Left ventricle myocardium inferior (tissue), 1 donor: ENCODE measurements around the gene PDE4B. TPM values are rescaled to one million over a fixed set of nuclear protein-coding genes. Genes with fewer than 3 reads are reported as not detected.

Experiments
- DNase-seq: peaks from one replicate; pipeline ENCODE4 v3.0.0-alpha.2; 2020
- H3K27ac ChIP-seq: fragments of 200-600 bp; replicated peaks from 2 replicates; pipeline ENCODE4 v1.8.0; 2021
- H3K27me3 ChIP-seq: fragments of 200-600 bp; 2 replicates; pipeline ENCODE4 v1.8.0; 2021; ENCODE audit warnings: low read depth
- H3K36me3 ChIP-seq: fragments of 200-600 bp; 2 replicates; pipeline ENCODE4 v1.8.0; 2021
- H3K4me1 ChIP-seq: fragments of 200-600 bp; 2 replicates; pipeline ENCODE4 v1.8.0; 2021
- H3K4me3 ChIP-seq: fragments of 200-600 bp; 2 replicates; pipeline ENCODE4 v1.8.0; 2021; ENCODE audit warnings: mild to moderate bottlenecking, moderate library complexity
- H3K9me3 ChIP-seq: fragments of 200-600 bp; replicated peaks from 2 replicates; pipeline ENCODE4 v1.8.0; 2021
- CTCF ChIP-seq: fragments of 200-600 bp; IDR thresholded peaks from 2 replicates; pipeline ENCODE4 v1.8.0; 2021; ENCODE audit warnings: antibody characterized with exemption, mild to moderate bottlenecking, borderline replicate concordance
- intact Hi-C: fragments of 100-400 bp; cut with micrococcal nuclease; formaldehyde crosslinking; loops from one replicate; pipeline ENCODE4 v1.11.0; 2022
- total RNA-seq: library from RNA; stranded (reverse); fragmentation: NEBNext Ultra II Directional; extraction: Animal tissue kit (Norgen Biotek cat#: 25700); gene quantifications from one replicate; pipeline ENCODE4 v1.2.1, GENCODE V29; 2021
- donor health status: DM: no; HTN: yes; CAD: no; lungs with severe emphysema.

Gene PDE4B
- total RNA-seq, 1 donor from 2014 or later: 3.5 TPM

DNA sequence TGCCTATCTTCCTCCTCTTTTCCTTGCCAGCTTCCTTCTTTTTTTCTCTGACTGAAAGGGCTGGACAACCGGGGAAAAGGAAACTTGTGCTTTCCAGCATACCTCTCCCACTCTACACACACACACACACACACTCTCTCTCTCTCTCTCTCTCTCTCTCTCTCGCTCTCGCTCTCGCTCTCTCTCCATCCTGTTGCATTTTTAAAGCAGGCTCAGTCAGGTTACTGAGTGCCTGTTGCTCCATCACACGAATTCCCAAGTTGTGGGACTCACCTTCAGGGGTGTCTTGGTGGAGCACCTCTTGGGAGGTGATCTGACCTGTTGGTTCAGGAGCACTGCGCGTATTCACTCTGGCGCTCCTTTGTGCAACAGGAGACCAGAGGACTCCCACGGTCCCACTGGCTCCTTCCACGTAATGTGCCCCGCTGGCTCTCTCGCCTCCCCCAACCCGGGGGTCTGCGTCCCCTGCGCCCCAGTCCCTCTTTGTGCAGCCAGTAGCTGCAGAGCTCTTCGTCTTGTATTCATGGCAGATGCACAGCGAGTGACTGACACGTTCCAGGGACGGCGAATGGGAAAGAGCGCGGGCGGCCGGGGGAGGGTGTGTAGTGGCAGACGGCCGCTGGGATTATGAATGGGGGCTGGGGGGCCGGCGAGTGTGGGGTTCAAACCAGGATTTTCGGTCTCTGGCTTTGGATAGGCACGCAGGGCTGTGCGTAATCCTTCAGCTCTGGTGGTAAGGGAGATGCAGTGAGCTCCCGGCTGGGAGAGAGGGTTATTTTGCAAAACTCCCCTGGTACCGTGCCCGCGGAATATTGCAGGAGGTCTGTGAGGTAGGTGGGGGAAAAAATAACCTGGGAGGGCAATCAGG lies 660 bp upstream of the PDE4B start:
- DNase-seq: peak; percentile 11
- Histone ChIP-seq H3K4me3 (peak overlapping the region; percentile 51), H3K36me3 (no peaks in the 10 kb centered on the region), H3K4me1 (peaks cover 15% of the 10 kb centered on the region), H3K27me3 (peaks cover 62% of the 10 kb centered on the region), H3K9me3 (peaks cover 31% of the 10 kb centered on the region), H3K27ac (no peak overlapping the region)
- TF ChIP-seq CTCF: no peak
- intact Hi-C loops: no loop called here

DNA sequence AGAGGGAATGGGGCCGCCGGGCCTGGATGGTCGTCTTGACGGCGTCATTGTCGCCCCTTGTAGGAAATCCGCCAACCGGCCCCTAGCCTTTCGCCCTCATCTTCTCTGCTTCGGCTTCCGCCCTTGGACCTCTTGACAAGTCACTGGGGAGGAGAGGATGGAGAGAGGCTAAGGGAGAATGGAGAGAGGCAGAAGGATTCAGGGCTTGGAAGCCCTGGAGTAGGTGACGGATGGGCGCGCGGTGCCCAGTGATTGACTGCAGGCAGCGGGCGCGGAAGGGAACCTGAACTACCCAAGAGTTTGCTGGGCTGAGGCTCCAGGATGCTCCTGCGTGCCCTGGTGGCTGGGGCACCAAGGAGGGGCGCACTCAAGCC lies 651 bp downstream of the PDE4B start:
- peak; percentile 9 for DNase-seq
- H3K27ac ChIP-seq: no peak overlapping the region
- no peak for TF ChIP-seq CTCF
- intact Hi-C loops: no loop called here
- peaks cover 15% of the 10 kb centered on the region for H3K4me1 ChIP-seq
- H3K27me3 ChIP-seq: peaks cover 72% of the 10 kb centered on the region
- H3K9me3 ChIP-seq: peaks cover 18% of the 10 kb centered on the region
- no peaks in the 10 kb centered on the region for H3K36me3 ChIP-seq
- peak overlapping the region; percentile 51 for H3K4me3 ChIP-seq

- Histone ChIP-seq H3K4me3 (no peak overlapping the region), H3K4me1 (peaks cover 15% of the 10 kb centered on the region), H3K36me3 (no peaks in the 10 kb centered on the region), H3K9me3 (no peaks in the 10 kb centered on the region), H3K27ac (no peak overlapping the region), H3K27me3 (peaks cover 84% of the 10 kb centered on the region)
- no peak for DNase-seq
- TF ChIP-seq CTCF: no peak
- intact Hi-C loops: no loop called here
These were observed 2.6 kb downstream of the PDE4B start for GRCh38 chr1:65795311-65795710.

DNA sequence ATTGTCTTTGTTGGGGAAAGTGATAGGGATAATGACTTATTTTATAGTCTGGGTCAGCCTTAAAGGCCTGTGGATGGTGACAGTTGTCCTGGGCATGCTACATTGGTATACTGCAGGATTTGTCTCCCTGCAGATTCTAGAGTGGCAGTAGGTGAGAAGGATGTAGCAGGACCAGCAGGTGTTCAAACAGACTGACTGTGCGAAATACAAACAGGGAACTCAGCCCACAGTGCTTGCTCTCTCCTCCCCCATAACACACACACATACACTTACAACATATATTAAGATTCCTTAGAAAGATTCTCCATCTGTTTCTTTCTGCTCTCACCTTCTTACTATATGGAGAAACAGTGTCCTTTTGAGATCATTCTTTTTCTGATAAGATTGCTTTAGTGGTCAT lies 6.9 kb downstream of the PDE4B start:
- intact Hi-C loops: no loop called here
- no peak for TF ChIP-seq CTCF
- DNase-seq: no peak
- no peak overlapping the region for H3K4me3 ChIP-seq
- H3K9me3 ChIP-seq: no peaks in the 10 kb centered on the region
- no peaks in the 10 kb centered on the region for H3K36me3 ChIP-seq
- H3K4me1 ChIP-seq: no peaks in the 10 kb centered on the region
- no peak overlapping the region for H3K27ac ChIP-seq
- H3K27me3 ChIP-seq: peaks cover 47% of the 10 kb centered on the region

DNA sequence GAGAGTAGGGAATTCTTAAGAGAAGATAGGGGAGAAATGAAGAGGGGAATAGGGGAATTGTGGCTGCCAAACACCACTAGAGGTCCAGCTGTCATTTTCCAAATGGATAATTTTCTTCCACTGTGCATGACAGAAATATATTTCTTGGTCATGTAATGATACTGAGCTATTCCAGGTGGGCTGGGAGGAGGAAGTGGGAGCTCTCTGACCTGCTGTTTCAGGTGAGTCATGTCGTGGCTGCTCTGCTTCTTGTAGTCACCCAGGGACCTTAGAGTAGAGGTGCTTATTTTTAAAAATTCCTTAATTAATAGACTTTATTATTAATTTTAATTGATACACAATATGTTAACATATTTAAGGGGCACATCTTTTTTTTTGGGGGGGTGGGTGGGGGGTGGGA lies 11.9 kb downstream of the PDE4B start:
- no peaks in the 10 kb centered on the region for H3K36me3 ChIP-seq
- TF ChIP-seq CTCF: no peak
- H3K9me3 ChIP-seq: no peaks in the 10 kb centered on the region
- H3K4me1 ChIP-seq: no peaks in the 10 kb centered on the region
- DNase-seq: no peak
- H3K27me3 ChIP-seq: peaks cover 9% of the 10 kb centered on the region
- intact Hi-C loops: no loop called here
- no peak overlapping the region for H3K4me3 ChIP-seq
- H3K27ac ChIP-seq: no peak overlapping the region
